ENCODE measurements around the gene HOXC10.

DNA sequence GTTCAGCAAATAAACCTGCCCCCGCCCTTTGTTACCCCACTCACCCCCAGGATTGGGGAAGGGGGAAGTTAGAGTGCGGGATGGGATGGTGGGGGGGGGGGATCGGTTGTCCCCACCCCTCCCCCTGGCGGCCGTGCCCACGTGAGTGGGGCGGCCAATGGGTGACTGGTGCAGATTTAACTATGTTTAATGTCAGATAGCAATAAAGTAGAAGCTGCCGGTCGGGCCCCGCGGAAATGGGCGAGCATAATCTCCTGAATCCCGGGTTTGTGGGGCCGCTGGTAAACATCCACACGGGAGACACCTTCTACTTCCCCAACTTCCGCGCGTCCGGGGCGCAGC, 30.3 kb upstream of the HOXC10 start, which contains the start of gene HOXC12:
- TF ChIP-seq, protein P1, sequence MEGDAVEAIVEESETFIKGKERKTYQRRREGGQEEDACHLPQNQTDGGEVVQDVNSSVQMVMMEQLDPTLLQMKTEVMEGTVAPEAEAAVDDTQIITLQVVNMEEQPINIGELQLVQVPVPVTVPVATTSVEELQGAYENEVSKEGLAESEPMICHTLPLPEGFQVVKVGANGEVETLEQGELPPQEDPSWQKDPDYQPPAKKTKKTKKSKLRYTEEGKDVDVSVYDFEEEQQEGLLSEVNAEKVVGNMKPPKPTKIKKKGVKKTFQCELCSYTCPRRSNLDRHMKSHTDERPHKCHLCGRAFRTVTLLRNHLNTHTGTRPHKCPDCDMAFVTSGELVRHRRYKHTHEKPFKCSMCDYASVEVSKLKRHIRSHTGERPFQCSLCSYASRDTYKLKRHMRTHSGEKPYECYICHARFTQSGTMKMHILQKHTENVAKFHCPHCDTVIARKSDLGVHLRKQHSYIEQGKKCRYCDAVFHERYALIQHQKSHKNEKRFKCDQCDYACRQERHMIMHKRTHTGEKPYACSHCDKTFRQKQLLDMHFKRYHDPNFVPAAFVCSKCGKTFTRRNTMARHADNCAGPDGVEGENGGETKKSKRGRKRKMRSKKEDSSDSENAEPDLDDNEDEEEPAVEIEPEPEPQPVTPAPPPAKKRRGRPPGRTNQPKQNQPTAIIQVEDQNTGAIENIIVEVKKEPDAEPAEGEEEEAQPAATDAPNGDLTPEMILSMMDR (IDR thresholded peaks at IDR 0.05): no peak
- TF ChIP-seq POLR2A (IDR thresholded peaks at IDR 0.05) (no peak), EP300 (IDR thresholded peaks at IDR 0.05) (no peak)
